GM12878 (cell line): ENCODE data around the gene GMPPB. TPM values are rescaled to one million over a fixed set of nuclear protein-coding genes. Genes with fewer than 3 reads are reported as not detected.

Experiments used
- ATAC-seq: fragments of 200-7000 bp; cut with Tn5 transposase; 3 replicates; pipeline ENCODE4 v1.9.1; 2020; ENCODE audit warnings: mild to moderate bottlenecking, moderate library complexity
- BruUV-seq: library from RNA; stranded (reverse); fragments of 400-500 nt; replicated peaks from 2 replicates; lab custom pipeline; 2021; lab: Mats Ljungman, UMichigan
- CTCF ChIA-PET: fragments of 300-600 bp; sonication (Branson Sonifier 250); formaldehyde crosslinking; extraction: SDS; loops from one replicate; lab custom pipeline; 2021; ENCODE audit warnings: inconsistent platforms; lab: Yijun Ruan, JAX
- POLR2A ChIA-PET: fragments of 350-600 bp; formaldehyde crosslinking; extraction: SDS; loops from one replicate; lab custom pipeline; 2021; ENCODE audit warnings: inconsistent platforms; lab: Charles Lee
- RAD21 ChIA-PET: fragments of 300-600 bp; sonication (Branson Sonifier 250); formaldehyde crosslinking; loops from one replicate; lab custom pipeline; 2023; ENCODE audit warnings: antibody characterized with exemption; ENCODE audit not compliant: unreplicated experiment; lab: Charles Lee
- SMC1A ChIA-PET: fragments of 300-600 bp; sonication (Branson Sonifier 250); formaldehyde crosslinking; loops from one replicate; lab custom pipeline; 2023; ENCODE audit not compliant: unreplicated experiment, uncharacterized antibody; lab: Charles Lee
- DNase-seq: peaks from one replicate; pipeline ENCODE4 v3.0.0-alpha.2; 2011; ENCODE audit warnings: low read depth, low spot score
- FAIRE-seq: peaks from 3 replicates; lab custom pipeline; 2011; peaks lifted over from hg19 to GRCh38; lab: Jason Lieb, UNC
- H2AFZ ChIP-seq: 2 replicates; pipeline ENCODE4 v1.6.0; 2011; ENCODE audit warnings: low read depth, low read length, control low read depth; ENCODE audit not compliant: control insufficient read depth
- H3K27ac ChIP-seq: 2 replicates; pipeline ENCODE4 v1.5.1; 2011; ENCODE audit warnings: control low read depth; ENCODE audit not compliant: control insufficient read depth, insufficient read depth
- H3K27me3 ChIP-seq, 2 experiments: replicated peaks in 1 of 2; 2 replicates each; pipeline versions ENCODE4 v1.6.0 to v1.6.1; 2011; ENCODE audit warnings: low read length in 1 of 2; ENCODE audit not compliant: control insufficient read depth in 2 of 2, insufficient read depth in 2 of 2
- H3K36me3 ChIP-seq, 2 experiments: 2 replicates each; pipeline ENCODE4 v1.5.1; 2011; ENCODE audit warnings: low read length in 1 of 2; ENCODE audit not compliant: control insufficient read depth in 2 of 2, insufficient read depth in 2 of 2
- H3K4me1 ChIP-seq: 2 replicates; pipeline ENCODE4 v1.6.1; 2011; ENCODE audit warnings: mild to moderate bottlenecking, low read length, moderate library complexity, mixed read lengths; ENCODE audit not compliant: control insufficient read depth, insufficient read depth
- H3K4me2 ChIP-seq: 2 replicates; pipeline ENCODE4 v1.6.0; 2011; ENCODE audit warnings: control low read depth; ENCODE audit not compliant: control insufficient read depth, insufficient read depth
- H3K4me3 ChIP-seq: fragments of 200-600 bp; sonication (generic); 2 replicates; pipeline ENCODE4 v1.5.1; 2016
- H3K79me2 ChIP-seq: 2 replicates; pipeline ENCODE4 v1.6.0; 2011; ENCODE audit warnings: low read length; ENCODE audit not compliant: control insufficient read depth, insufficient read depth
- H3K9ac ChIP-seq: 2 replicates; pipeline ENCODE4 v1.8.0; 2011; ENCODE audit warnings: low read length, control low read depth, mixed read lengths; ENCODE audit not compliant: control insufficient read depth, insufficient read depth
- H3K9me3 ChIP-seq: replicated peaks from 3 replicates; pipeline ENCODE4 v1.5.1; 2011; ENCODE audit warnings: mild to moderate bottlenecking, low read length; ENCODE audit not compliant: control insufficient read depth, insufficient read depth
- H4K20me1 ChIP-seq: 2 replicates; pipeline ENCODE4 v1.6.0; 2011; ENCODE audit not compliant: control insufficient read depth, insufficient read depth
- BHLHE40 ChIP-seq, 2 experiments: fragments of 450-650 bp in 1 of 2; IDR thresholded peaks; 2 replicates each; pipeline ENCODE4 v1.6.1; 2011 to 2017; ENCODE audit warnings: low read depth in 2 of 2, borderline replicate concordance in 1 of 2, improper control_type of control experiment in 1 of 2, low read length in 1 of 2, mild to moderate bottlenecking in 1 of 2
- CREB1 ChIP-seq: IDR thresholded peaks from 2 replicates; pipeline ENCODE4 v1.6.1; 2012; ENCODE audit warnings: low read depth, mild to moderate bottlenecking, inconsistent platforms
- EGR1 ChIP-seq, 2 experiments: IDR thresholded peaks; 1 replicate in 1 of 2; 2 replicates in 1 of 2; pipeline ENCODE4 v1.6.1; 2011 to 2012; ENCODE audit warnings: low read depth in 2 of 2, low read length in 2 of 2, borderline replicate concordance in 1 of 2, mild to moderate bottlenecking in 1 of 2, moderate library complexity in 1 of 2
- HDAC2 ChIP-seq: fragments of 200-600 bp; sonication (generic); IDR thresholded peaks from 2 replicates; pipeline ENCODE4 v1.6.1; 2017
- JUND ChIP-seq: IDR thresholded peaks from 2 replicates; pipeline ENCODE4 v1.6.1; 2012; ENCODE audit warnings: low read depth, mild to moderate bottlenecking, low read length, improper control_type of control experiment, moderate library complexity
- KDM1A ChIP-seq: fragments of 200-600 bp; sonication (generic); IDR thresholded peaks from 2 replicates; pipeline ENCODE4 v1.6.1; 2016; ENCODE audit warnings: borderline replicate concordance
- NFXL1 ChIP-seq: fragments of 450-650 bp; IDR thresholded peaks from 2 replicates; pipeline ENCODE4 v1.6.1; 2017; ENCODE audit warnings: antibody characterized with exemption, mild to moderate bottlenecking, borderline replicate concordance
- POLR2AphosphoS2 ChIP-seq: IDR thresholded peaks from 2 replicates; pipeline ENCODE4 v1.6.1; 2011; ENCODE audit warnings: low read depth, mild to moderate bottlenecking, low read length, improper control_type of control experiment, moderate library complexity
- RAD21 ChIP-seq: IDR thresholded peaks from 2 replicates; pipeline ENCODE4 v1.6.1; 2011; ENCODE audit warnings: mild to moderate bottlenecking, low read depth, low read length, moderate library complexity; ENCODE audit not compliant: insufficient read depth
- RFX5 ChIP-seq: IDR thresholded peaks from 2 replicates; pipeline ENCODE4 v1.6.1; 2011; ENCODE audit warnings: low read depth, low read length, improper control_type of control experiment
- WGBS: methylation state at CpG from one replicate; pipeline ENCODE4 v1.1.6; 2016; ENCODE audit warnings: low lambda C conversion rate; ENCODE audit not compliant: insufficient replicate concordance, insufficient coverage; ENCODE audit errors: missing lambda C conversion rate; 5-methylcytosine and 5-hydroxymethylcytosine counted together
- in situ Hi-C: fragments of 300-500 bp; cut with MboI; formaldehyde crosslinking; loops from 9 replicates; pipeline ENCODE4 v1.14.3; 2018; ENCODE audit warnings: mixed read lengths
- intact Hi-C: fragments of 100-400 bp; cut with micrococcal nuclease; formaldehyde crosslinking; loops from one replicate; pipeline ENCODE4 v1.14.2; 2022; ENCODE audit not compliant: unreplicated experiment
- polyA plus RNA-seq, 11 experiments: library from polyadenylated mRNA; depleted of rRNA in 4 of 11; unstranded in 6 of 11; stranded (reverse) in 5 of 11; fragments of >200 nt; fragmentation: Nextera tagmentation in 4 of 11; fragmentation: Illumina TruSeq in 1 of 11; extraction: Ambion mirVana in 4 of 11; extraction: Trizol in 1 of 11; gene quantifications; 1 replicate in 1 of 11; 2 replicates in 10 of 11; pipeline versions ENCODE4 v1.2.1 to v1.2.3, GENCODE V29; 2011 to 2016; ENCODE audit warnings: inconsistent platforms in 2 of 11, missing spikeins in 2 of 11, low read depth in 1 of 11
- total RNA-seq, 4 experiments: library from RNA; depleted of rRNA in 3 of 4; stranded (reverse); fragments of >200 nt in 3 of 4; fragmentation: Illumina TruSeq in 1 of 4; extraction: Trizol in 1 of 4; gene quantifications; 2 replicates each; pipeline versions ENCODE4 v1.2.1 to v1.2.3, GENCODE V29; 2013 to 2021
- TF ChIP-seq, protein P1 (sequence below): fragments of 450-650 bp; formaldehyde crosslinking; IDR thresholded peaks from 2 replicates; pipeline ENCODE4 v1.4.0; 2020; ENCODE audit warnings: mild to moderate bottlenecking, moderate library complexity
- TF ChIP-seq, protein P2 (sequence below), 3 experiments: IDR thresholded peaks in 2 of 3; conservative IDR thresholded peaks in 1 of 3; 2 replicates each; pipeline ENCODE4 v1.5.1; 2011; ENCODE audit warnings: low read depth in 3 of 3, low read length in 3 of 3, mild to moderate bottlenecking in 3 of 3, control low read depth in 2 of 3, moderate library complexity in 2 of 3, inconsistent platforms in 1 of 3, mixed read lengths in 1 of 3; ENCODE audit not compliant: control insufficient read depth in 2 of 3, insufficient read depth in 1 of 3; ENCODE audit errors: extremely low read depth in 1 of 3
- TF ChIP-seq, protein P3 (sequence below): IDR thresholded peaks from 2 replicates; pipeline ENCODE4 v1.6.1; 2012; ENCODE audit warnings: low read depth, low read length, improper control_type of control experiment

Gene GMPPB
- total and polyA plus RNA-seq, 10 of the 15 experiments (the other 5 are each of a cell fraction or from before 2014, with no cell fraction given): 2.3 to 99.5 (median 23.3) TPM

DNA sequence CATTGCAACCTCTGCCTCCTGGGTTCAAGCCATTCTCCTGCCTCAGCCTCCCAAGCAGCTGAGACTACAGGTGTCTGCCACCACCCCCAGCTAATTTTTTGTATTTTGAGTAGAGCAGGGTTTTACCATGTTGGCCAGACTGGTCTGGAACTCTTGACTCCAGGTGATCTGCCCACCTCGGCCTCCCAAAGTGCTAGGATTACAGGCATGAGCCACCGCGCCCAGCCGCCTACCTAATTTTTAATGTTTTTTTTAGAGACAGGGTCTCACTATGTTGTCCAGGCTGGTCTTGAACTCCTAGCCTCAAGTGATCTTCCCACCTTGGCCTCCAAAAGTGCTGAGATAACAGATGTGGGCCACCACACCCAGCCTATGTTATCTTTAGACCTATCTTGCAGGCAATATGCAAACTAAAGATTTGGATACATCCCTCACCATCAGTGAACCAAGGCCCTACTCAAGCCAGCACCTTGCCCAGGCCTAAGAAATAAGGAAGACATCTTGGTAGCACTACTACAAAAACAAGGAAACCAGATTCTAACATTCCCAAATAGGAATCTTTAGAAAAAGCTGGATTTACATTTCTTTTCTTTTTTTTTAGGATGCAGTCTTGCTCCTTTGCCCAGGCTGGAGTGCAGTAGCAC lies 6.3 kb upstream of the GMPPB start (continued):
- TF ChIP-seq JUND (no peak), EGR1 (IDR thresholded peaks at IDR 0.05; ENCODE audit: borderline replicate concordance in 1 of 2, low read depth in 2 of 2, low read length in 2 of 2) (no peak), RFX5 (no peak)

DNA sequence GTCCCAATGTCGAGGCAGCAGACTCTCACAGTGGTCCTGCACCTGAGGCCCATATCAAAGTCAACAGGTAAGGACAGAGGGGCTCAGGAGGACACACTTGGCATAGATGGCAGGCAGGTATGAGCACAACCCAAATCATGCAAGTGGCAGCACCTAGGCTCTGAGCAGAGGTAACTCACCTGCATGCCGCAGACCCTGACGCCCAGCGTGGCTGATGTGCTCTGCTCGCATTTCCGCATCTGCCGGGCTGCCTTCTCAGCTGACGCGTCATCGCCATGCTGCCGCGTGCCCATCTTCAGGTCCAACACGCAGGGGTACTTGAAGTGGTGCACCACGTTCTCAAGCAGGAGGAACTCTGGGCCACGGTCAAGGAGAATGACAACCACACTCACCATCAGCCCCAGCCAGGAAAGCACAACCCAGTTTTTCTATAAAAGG lies 4.2 kb upstream of the GMPPB start:
- Histone ChIP-seq H3K4me1 (peaks cover 8% of the 10 kb centered on the region), H4K20me1 (no peaks in the 10 kb centered on the region), H3K27ac (no peak overlapping the region), H3K4me3 (no peak overlapping the region), H3K36me3 (peaks cover 0 to 19% of the 10 kb centered on the region in 2 experiments), H3K4me2 (no peak overlapping the region), H2AFZ (no peak overlapping the region), H3K9me3 (no peaks in the 10 kb centered on the region), H3K27me3 (no peaks in the 10 kb centered on the region), H3K79me2 (peaks cover 11% of the 10 kb centered on the region), H3K9ac (no peak overlapping the region)
- RAD21 ChIA-PET: no interaction called here
- no peak for FAIRE-seq
- SMC1A ChIA-PET: interaction anchor here (1.1 kb wide), 1 partner anchor 74 kb away, joined by 3 read pairs; no protein-coding TSS in a partner anchor
- 94% methylated on average over 15 of the region's 15 CpGs for WGBS
- BruUV-seq: no TSS peak
- in situ Hi-C loops: no loop called here
- intact Hi-C loops: no loop called here
- POLR2A ChIA-PET: no interaction called here
- no peak for DNase-seq
- CTCF ChIA-PET: no interaction called here
- ATAC-seq: no peak
- TF ChIP-seq, protein P1, sequence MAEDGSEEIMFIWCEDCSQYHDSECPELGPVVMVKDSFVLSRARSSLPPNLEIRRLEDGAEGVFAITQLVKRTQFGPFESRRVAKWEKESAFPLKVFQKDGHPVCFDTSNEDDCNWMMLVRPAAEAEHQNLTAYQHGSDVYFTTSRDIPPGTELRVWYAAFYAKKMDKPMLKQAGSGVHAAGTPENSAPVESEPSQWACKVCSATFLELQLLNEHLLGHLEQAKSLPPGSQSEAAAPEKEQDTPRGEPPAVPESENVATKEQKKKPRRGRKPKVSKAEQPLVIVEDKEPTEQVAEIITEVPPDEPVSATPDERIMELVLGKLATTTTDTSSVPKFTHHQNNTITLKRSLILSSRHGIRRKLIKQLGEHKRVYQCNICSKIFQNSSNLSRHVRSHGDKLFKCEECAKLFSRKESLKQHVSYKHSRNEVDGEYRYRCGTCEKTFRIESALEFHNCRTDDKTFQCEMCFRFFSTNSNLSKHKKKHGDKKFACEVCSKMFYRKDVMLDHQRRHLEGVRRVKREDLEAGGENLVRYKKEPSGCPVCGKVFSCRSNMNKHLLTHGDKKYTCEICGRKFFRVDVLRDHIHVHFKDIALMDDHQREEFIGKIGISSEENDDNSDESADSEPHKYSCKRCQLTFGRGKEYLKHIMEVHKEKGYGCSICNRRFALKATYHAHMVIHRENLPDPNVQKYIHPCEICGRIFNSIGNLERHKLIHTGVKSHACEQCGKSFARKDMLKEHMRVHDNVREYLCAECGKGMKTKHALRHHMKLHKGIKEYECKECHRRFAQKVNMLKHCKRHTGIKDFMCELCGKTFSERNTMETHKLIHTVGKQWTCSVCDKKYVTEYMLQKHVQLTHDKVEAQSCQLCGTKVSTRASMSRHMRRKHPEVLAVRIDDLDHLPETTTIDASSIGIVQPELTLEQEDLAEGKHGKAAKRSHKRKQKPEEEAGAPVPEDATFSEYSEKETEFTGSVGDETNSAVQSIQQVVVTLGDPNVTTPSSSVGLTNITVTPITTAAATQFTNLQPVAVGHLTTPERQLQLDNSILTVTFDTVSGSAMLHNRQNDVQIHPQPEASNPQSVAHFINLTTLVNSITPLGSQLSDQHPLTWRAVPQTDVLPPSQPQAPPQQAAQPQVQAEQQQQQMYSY (CRISPR knock-in tag): no peak
- TF ChIP-seq, protein P2, sequence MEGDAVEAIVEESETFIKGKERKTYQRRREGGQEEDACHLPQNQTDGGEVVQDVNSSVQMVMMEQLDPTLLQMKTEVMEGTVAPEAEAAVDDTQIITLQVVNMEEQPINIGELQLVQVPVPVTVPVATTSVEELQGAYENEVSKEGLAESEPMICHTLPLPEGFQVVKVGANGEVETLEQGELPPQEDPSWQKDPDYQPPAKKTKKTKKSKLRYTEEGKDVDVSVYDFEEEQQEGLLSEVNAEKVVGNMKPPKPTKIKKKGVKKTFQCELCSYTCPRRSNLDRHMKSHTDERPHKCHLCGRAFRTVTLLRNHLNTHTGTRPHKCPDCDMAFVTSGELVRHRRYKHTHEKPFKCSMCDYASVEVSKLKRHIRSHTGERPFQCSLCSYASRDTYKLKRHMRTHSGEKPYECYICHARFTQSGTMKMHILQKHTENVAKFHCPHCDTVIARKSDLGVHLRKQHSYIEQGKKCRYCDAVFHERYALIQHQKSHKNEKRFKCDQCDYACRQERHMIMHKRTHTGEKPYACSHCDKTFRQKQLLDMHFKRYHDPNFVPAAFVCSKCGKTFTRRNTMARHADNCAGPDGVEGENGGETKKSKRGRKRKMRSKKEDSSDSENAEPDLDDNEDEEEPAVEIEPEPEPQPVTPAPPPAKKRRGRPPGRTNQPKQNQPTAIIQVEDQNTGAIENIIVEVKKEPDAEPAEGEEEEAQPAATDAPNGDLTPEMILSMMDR (IDR thresholded peaks at IDR 0.05 in 2 of 3, conservative IDR thresholded peaks at IDR 0.05 in 1 of 3; ENCODE audit: control insufficient read depth in 2 of 3, extremely low read depth in 1 of 3, insufficient read depth in 1 of 3, low read depth in 3 of 3, low read length in 3 of 3): no peak
- TF ChIP-seq NFXL1 (no peak), POLR2AphosphoS2 (no peak), CREB1 (no peak), RAD21 (no peak), KDM1A (no peak), HDAC2 (no peak), BHLHE40 (IDR thresholded peaks at IDR 0.05; ENCODE audit: borderline replicate concordance in 1 of 2, low read depth in 2 of 2, low read length in 1 of 2) (no peak)
- TF ChIP-seq, protein P3, sequence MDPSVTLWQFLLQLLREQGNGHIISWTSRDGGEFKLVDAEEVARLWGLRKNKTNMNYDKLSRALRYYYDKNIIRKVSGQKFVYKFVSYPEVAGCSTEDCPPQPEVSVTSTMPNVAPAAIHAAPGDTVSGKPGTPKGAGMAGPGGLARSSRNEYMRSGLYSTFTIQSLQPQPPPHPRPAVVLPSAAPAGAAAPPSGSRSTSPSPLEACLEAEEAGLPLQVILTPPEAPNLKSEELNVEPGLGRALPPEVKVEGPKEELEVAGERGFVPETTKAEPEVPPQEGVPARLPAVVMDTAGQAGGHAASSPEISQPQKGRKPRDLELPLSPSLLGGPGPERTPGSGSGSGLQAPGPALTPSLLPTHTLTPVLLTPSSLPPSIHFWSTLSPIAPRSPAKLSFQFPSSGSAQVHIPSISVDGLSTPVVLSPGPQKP: no peak
